Lung (tissue), 12 donors: Measurements from ENCODE around the gene YWHAG. TPM values are rescaled to one million over a fixed set of nuclear protein-coding genes. Genes with fewer than 3 reads are reported as not detected.

Experiments
- ATAC-seq: fragments of 200-7000 bp; cut with Tn5 transposase; one replicate; pipeline ENCODE4 v1.9.1; 2020; ENCODE audit warnings: moderate number of reproducible peaks; ENCODE audit not compliant: insufficient read depth, low FRiP score
- DNase-seq, 3 donors: peaks; one replicate each; pipeline ENCODE4 v3.0.0-alpha.2; 2013 to 2017
- H3K27ac ChIP-seq, 2 donors: one replicate each; pipeline ENCODE4 v1.5.1; 2013; ENCODE audit warnings: mild to moderate bottlenecking in 2 of 2, moderate library complexity in 2 of 2, control low read depth in 1 of 2, inconsistent platforms in 1 of 2, low read depth in 1 of 2, low read length in 1 of 2
- H3K27me3 ChIP-seq, 3 donors: one replicate each; pipeline ENCODE4 v1.5.1; 2013; ENCODE audit warnings: low read length in 2 of 3; ENCODE audit not compliant: control insufficient read depth in 3 of 3, insufficient read depth in 3 of 3
- H3K36me3 ChIP-seq, 4 donors: one replicate each; pipeline ENCODE4 v1.5.1; 2013; ENCODE audit warnings: low read length in 4 of 4, mild to moderate bottlenecking in 1 of 4, moderate library complexity in 1 of 4; ENCODE audit not compliant: control insufficient read depth in 4 of 4, insufficient read depth in 4 of 4
- H3K4me1 ChIP-seq, 5 donors: one replicate each; pipeline ENCODE4 v1.5.1; 2013; ENCODE audit warnings: low read length in 5 of 5, mild to moderate bottlenecking in 2 of 5, moderate library complexity in 1 of 5; ENCODE audit not compliant: control insufficient read depth in 5 of 5, insufficient read depth in 5 of 5
- H3K4me3 ChIP-seq: one replicate; pipeline ENCODE4 v1.5.1; 2013; ENCODE audit warnings: mild to moderate bottlenecking, control low read depth, moderate library complexity
- H3K9ac ChIP-seq, 2 donors: one replicate each; pipeline ENCODE4 v1.5.1; 2013; ENCODE audit warnings: low read length in 2 of 2, control low read depth in 1 of 2; ENCODE audit not compliant: insufficient read depth in 1 of 2
- H3K9me3 ChIP-seq, 4 donors: one replicate each; pipeline ENCODE4 v1.5.1; 2013; ENCODE audit warnings: low read length in 3 of 4, mild to moderate bottlenecking in 1 of 4, moderate library complexity in 1 of 4; ENCODE audit not compliant: control insufficient read depth in 4 of 4, insufficient read depth in 3 of 4
- WGBS, 2 donors: extraction: QIAGEN DNeasy Blood & Tissue Kit; methylation state at CpG; one replicate each; pipeline ENCODE4 v1.1.7; 2013; 5-methylcytosine and 5-hydroxymethylcytosine counted together
- polyA plus RNA-seq, 2 donors: library from polyadenylated mRNA; stranded (reverse); fragments of 200-250 nt; gene quantifications; one replicate each; pipeline ENCODE4 v1.2.1, GENCODE V29; 2013
- total RNA-seq, 2 donors: library from RNA; depleted of rRNA in 1 of 2; stranded (reverse); fragments of >200 nt in 1 of 2; gene quantifications; one replicate each; pipeline ENCODE4 v1.2.1, GENCODE V29; 2014 to 2021
- TF ChIP-seq, protein P1 (sequence below): IDR thresholded peaks from 2 replicates; pipeline ENCODE4 v1.5.1; 2012; ENCODE audit warnings: mild to moderate bottlenecking; ENCODE audit errors: control extremely low read depth, extremely low read depth
- donor health status: control.
- donor health status: control.
- donor health status: Bipolar disorder and iron deficiency.
- donor health status: healthy.
- donor health status: DM: yes; HTN: yes; CAD: no.

YWHAG gene
- total and polyA plus RNA-seq, 4 donors: 34.3 to 123 (median 82.9) TPM

DNA sequence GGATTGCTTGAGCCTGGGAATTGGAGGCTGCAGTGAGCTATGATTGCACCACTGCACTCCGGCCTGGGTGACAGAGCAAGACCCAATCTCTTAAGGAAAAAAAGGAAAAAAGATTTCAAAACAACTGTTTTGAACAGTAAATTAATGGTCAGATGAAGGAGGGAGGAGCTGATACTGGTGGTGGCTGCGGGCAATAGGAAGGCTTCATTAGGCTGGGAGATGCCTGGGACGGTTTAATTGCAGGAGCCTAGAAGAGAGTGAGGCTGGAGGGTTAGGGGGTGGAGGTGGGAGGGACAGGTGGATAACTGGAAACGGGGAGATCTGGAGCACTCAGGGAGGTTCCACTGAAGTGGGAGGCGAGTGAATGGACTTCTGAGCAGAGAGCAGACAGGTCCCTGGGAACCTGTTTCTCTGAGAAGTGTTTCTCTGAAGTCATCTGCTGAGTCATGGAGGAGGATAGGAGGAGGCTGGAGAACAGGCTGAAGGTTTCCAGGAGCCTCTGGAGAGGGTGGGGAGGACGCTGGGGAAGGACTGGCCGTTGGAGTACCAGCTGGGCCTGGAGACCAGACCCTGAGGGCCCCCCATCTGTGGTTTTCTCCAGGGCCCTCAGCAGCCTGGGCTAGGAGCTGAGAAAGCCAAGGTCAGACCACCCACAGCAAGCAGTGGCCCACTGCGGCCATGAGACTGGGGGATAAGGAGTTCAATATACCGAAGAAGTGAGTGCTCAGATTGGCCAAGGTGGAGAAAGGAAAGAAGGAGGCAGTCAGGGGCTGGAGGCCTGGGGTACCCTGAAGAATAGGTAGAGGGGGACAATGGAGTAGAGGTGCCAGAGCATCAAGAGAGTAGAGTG lies 14.4 kb upstream of the YWHAG start:
- TF ChIP-seq, protein P1, sequence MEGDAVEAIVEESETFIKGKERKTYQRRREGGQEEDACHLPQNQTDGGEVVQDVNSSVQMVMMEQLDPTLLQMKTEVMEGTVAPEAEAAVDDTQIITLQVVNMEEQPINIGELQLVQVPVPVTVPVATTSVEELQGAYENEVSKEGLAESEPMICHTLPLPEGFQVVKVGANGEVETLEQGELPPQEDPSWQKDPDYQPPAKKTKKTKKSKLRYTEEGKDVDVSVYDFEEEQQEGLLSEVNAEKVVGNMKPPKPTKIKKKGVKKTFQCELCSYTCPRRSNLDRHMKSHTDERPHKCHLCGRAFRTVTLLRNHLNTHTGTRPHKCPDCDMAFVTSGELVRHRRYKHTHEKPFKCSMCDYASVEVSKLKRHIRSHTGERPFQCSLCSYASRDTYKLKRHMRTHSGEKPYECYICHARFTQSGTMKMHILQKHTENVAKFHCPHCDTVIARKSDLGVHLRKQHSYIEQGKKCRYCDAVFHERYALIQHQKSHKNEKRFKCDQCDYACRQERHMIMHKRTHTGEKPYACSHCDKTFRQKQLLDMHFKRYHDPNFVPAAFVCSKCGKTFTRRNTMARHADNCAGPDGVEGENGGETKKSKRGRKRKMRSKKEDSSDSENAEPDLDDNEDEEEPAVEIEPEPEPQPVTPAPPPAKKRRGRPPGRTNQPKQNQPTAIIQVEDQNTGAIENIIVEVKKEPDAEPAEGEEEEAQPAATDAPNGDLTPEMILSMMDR: no peak
- 59 to 62% methylated on average over 9 of the region's 9 CpGs for WGBS, 2 donors
- Histone ChIP-seq H3K9ac (no peak overlapping the region), H3K4me1 (peaks cover 0 to 5% (median 0%) of the 10 kb centered on the region in 5 donors), H3K27ac (peak overlapping the region in 1 of 2 donors; percentile 71), H3K4me3 (no peak overlapping the region), H3K27me3 (no peaks in the 10 kb centered on the region), H3K36me3 (no peaks in the 10 kb centered on the region), H3K9me3 (no peaks in the 10 kb centered on the region)
- DNase-seq: peak in 1 of 3 donors; percentile 46
- no peak for ATAC-seq

DNA sequence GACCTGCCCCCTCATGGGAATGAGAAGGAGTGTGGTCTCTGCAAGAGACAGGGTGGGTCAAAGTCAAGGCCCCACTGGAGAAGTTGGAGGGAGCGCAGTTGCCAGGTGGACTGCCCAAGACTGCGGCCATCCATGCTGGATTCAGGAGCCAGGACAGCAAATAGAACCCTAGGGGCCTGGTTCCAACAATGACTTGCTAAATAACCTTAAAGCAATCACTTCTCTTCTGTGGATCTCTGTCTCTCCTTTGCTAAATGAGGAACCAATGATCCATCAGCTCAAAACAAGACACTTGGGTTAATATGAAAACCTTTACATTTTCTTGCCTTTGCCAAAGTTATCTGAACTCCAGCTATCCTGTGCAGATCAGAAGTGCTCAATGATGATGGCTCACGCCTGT lies 12.6 kb upstream of the YWHAG start:
- no peaks in the 10 kb centered on the region for H3K9me3 ChIP-seq
- H3K4me3 ChIP-seq: no peak overlapping the region
- WGBS, 2 donors: 97 to 100% methylated on average over 3 of the region's 3 CpGs
- no peak for DNase-seq
- H3K9ac ChIP-seq: no peak overlapping the region
- H3K27me3 ChIP-seq: no peaks in the 10 kb centered on the region
- H3K36me3 ChIP-seq: no peaks in the 10 kb centered on the region
- H3K4me1 ChIP-seq: no peaks in the 10 kb centered on the region
- no peak for ATAC-seq
- TF ChIP-seq, protein P1: no peak
- H3K27ac ChIP-seq: no peak overlapping the region

DNA sequence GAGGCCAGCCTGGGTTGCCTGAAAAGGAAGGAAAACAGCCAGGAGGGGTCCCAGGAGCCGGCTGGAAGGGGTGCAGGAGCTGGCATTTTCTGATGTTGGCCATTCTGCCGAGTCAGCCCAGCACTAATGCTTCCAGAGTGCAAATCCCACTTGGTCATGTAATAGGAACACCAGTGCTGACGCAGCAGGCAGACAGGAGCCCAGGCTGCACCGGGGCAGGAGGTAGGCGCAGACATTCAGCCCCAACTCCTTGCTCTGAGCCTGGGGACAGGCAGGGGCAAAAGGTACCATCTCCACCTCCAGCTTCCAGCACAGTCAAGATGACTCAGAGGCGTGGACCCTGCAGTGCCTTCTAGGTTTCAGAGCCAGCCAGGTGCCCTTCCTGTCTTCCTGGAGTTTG lies 10.2 kb upstream of the YWHAG start:
- WGBS, 2 donors: 78 to 83% methylated on average over 6 of the region's 6 CpGs
- ATAC-seq: no peak

More for the DNA sequence above, 10.2 kb upstream of the YWHAG start:
- Histone ChIP-seq H3K27ac (no peak overlapping the region), H3K9ac (no peak overlapping the region), H3K4me3 (no peak overlapping the region), H3K9me3 (no peaks in the 10 kb centered on the region), H3K36me3 (no peaks in the 10 kb centered on the region), H3K27me3 (no peaks in the 10 kb centered on the region), H3K4me1 (peaks cover 0 to 9% (median 4%) of the 10 kb centered on the region in 5 donors)
- TF ChIP-seq, protein P1: no peak
- no peak for DNase-seq
